ENCODE measurements around the gene IMMP2L. TPM values are rescaled to one million over a fixed set of nuclear protein-coding genes. Genes with fewer than 3 reads are reported as not detected.

The IMMP2L gene
- total and polyA plus RNA-seq, 2 donors (not counting 3 experiments of a cell fraction or from before 2014, with no cell fraction given): 9.9 to 11.8 TPM

- H3K4me2 ChIP-seq (ENCODE audit: insufficient read depth, low read length): no peak overlapping the region
- H3K9me1 ChIP-seq (replicated peaks; ENCODE audit: control insufficient read depth, extremely low read depth, insufficient read depth, low read length): no peaks in the 10 kb centered on the region
- no peaks in the 10 kb centered on the region for H4K20me1 ChIP-seq (replicated peaks; ENCODE audit: control insufficient read depth, extremely low read depth, insufficient read depth, low read length)
- H2AFZ ChIP-seq (ENCODE audit: low read depth, low read length): no peak overlapping the region
- intact Hi-C loops (cut with micrococcal nuclease) (loop anchor here (5.0 kb wide), 2 partner anchors 173 to 472 kb away; partner anchors contain the start of gene LRRN3), dilution Hi-C loops (cut with MboI; ENCODE audit: extremely low pct_ligation_motif_present, low sequenced_read_pairs) (no loop called here)
- no peaks in the 10 kb centered on the region for H3K79me2 ChIP-seq (ENCODE audit: control insufficient read depth, insufficient read depth, low read length)
- DNase-seq (ENCODE audit: low read depth, low spot score) (no peak), FAIRE-seq (no peak)
- H3K36me3 ChIP-seq (ENCODE audit: control insufficient read depth in 2 of 2, extremely low read depth in 1 of 2, insufficient read depth in 2 of 2, low read length in 2 of 2): no peaks in the 10 kb centered on the region
- peaks cover 14% of the 10 kb centered on the region for H3K4me1 ChIP-seq (ENCODE audit: control insufficient read depth, extremely low read depth, insufficient read depth, low read length)
- POLR2A ChIA-PET: no interaction called here
- CTCF ChIA-PET: no interaction called here
- no peak overlapping the region for H3K27ac ChIP-seq (ENCODE audit: insufficient read depth, low read depth, low read length)
- BruUV-seq (replicated peaks): no TSS peak
- no peaks in the 10 kb centered on the region for H3K9me3 ChIP-seq (replicated peaks; ENCODE audit: control insufficient read depth, insufficient read depth, low read length)
- H3K9ac ChIP-seq (replicated peaks; ENCODE audit: extremely low read depth, insufficient read depth, low read length): no peak overlapping the region
- no peak for TF ChIP-seq JUN (IDR thresholded peaks at IDR 0.05; ENCODE audit: borderline replicate concordance, insufficient read depth, insufficient read length, low read depth)
- TF ChIP-seq GATA2 (IDR thresholded peaks at IDR 0.05; ENCODE audit: insufficient read depth, insufficient read length, low read depth, low read length): no peak
- no peak for TF ChIP-seq POLR2AphosphoS5 (IDR thresholded peaks at IDR 0.05; ENCODE audit: insufficient read depth, low read depth, low read length)
- no peak for TF ChIP-seq MYC (IDR thresholded peaks at IDR 0.05; ENCODE audit: low read depth, low read length)
- no peak for TF ChIP-seq MAX (IDR thresholded peaks at IDR 0.05; ENCODE audit: insufficient read depth, insufficient read length)
- no peak for TF ChIP-seq FOS (IDR thresholded peaks at IDR 0.05; ENCODE audit: borderline replicate concordance, insufficient read depth, low read length)
- TF ChIP-seq CTCF (IDR thresholded peaks at IDR 0.05; ENCODE audit: extremely low read depth in 1 of 2, insufficient read depth in 1 of 2, low read depth in 1 of 2, low read length in 2 of 2): no peak
- TF ChIP-seq EZH2 (IDR thresholded peaks at IDR 0.05; ENCODE audit: borderline replicate concordance, low read depth, low read length, severe bottlenecking): no peak
- no peak for TF ChIP-seq POLR2A (IDR thresholded peaks at IDR 0.05; ENCODE audit: low read depth, low read length)
- no peak overlapping the region for H3K4me3 ChIP-seq (replicated peaks in 1 of 3; ENCODE audit: insufficient read depth in 1 of 3, low read depth in 1 of 3, low read length in 3 of 3)
- peaks cover 0 to 3% of the 10 kb centered on the region in 2 experiments for H3K27me3 ChIP-seq (ENCODE audit: control insufficient read depth in 2 of 2, insufficient read depth in 2 of 2, low read length in 2 of 2)
These were observed 1.8 kb upstream of the IMMP2L start for GRCh38 chr7:111564078-111564477.
